Lung (tissue), 13 donors: ENCODE results near the gene FLNA. TPM values are rescaled to one million over a fixed set of nuclear protein-coding genes. Genes with fewer than 3 reads are reported as not detected.

ENCODE experiments used
- ATAC-seq: fragments of 200-7000 bp; cut with Tn5 transposase; one replicate; pipeline ENCODE4 v1.9.1; 2020; ENCODE audit warnings: moderate number of reproducible peaks; ENCODE audit not compliant: insufficient read depth, low FRiP score
- DNase-seq, 3 donors: peaks; one replicate each; pipeline ENCODE4 v3.0.0-alpha.2; 2013 to 2017
- H3K27ac ChIP-seq, 2 donors: one replicate each; pipeline ENCODE4 v1.5.1; 2013; ENCODE audit warnings: mild to moderate bottlenecking in 2 of 2, moderate library complexity in 2 of 2, control low read depth in 1 of 2, inconsistent platforms in 1 of 2, low read depth in 1 of 2, low read length in 1 of 2
- H3K27me3 ChIP-seq, 3 donors: one replicate each; pipeline ENCODE4 v1.5.1; 2013; ENCODE audit warnings: low read length in 2 of 3; ENCODE audit not compliant: control insufficient read depth in 3 of 3, insufficient read depth in 3 of 3
- H3K36me3 ChIP-seq, 4 donors: one replicate each; pipeline ENCODE4 v1.5.1; 2013; ENCODE audit warnings: low read length in 4 of 4, mild to moderate bottlenecking in 1 of 4, moderate library complexity in 1 of 4; ENCODE audit not compliant: control insufficient read depth in 4 of 4, insufficient read depth in 4 of 4
- H3K4me1 ChIP-seq, 5 donors: one replicate each; pipeline ENCODE4 v1.5.1; 2013; ENCODE audit warnings: low read length in 5 of 5, mild to moderate bottlenecking in 2 of 5, moderate library complexity in 1 of 5; ENCODE audit not compliant: control insufficient read depth in 5 of 5, insufficient read depth in 5 of 5
- H3K4me3 ChIP-seq: one replicate; pipeline ENCODE4 v1.5.1; 2013; ENCODE audit warnings: mild to moderate bottlenecking, control low read depth, moderate library complexity
- H3K9ac ChIP-seq, 2 donors: one replicate each; pipeline ENCODE4 v1.5.1; 2013; ENCODE audit warnings: low read length in 2 of 2, control low read depth in 1 of 2; ENCODE audit not compliant: insufficient read depth in 1 of 2
- H3K9me3 ChIP-seq, 4 donors: one replicate each; pipeline ENCODE4 v1.5.1; 2013; ENCODE audit warnings: low read length in 3 of 4, mild to moderate bottlenecking in 1 of 4, moderate library complexity in 1 of 4; ENCODE audit not compliant: control insufficient read depth in 4 of 4, insufficient read depth in 3 of 4
- WGBS, 2 donors: extraction: QIAGEN DNeasy Blood & Tissue Kit; methylation state at CpG; one replicate each; pipeline ENCODE4 v1.1.7; 2013; 5-methylcytosine and 5-hydroxymethylcytosine counted together
- polyA plus RNA-seq, 2 donors: library from polyadenylated mRNA; stranded (reverse); fragments of 200-250 nt; gene quantifications; one replicate each; pipeline ENCODE4 v1.2.1, GENCODE V29; 2013
- small RNA-seq: library from RNA; depleted of rRNA; stranded (forward); fragments of <200 nt; gene quantifications from one replicate; pipeline ENCODE3, GENCODE V24; 2014; ENCODE audit warnings: low replicate concordance
- total RNA-seq, 2 donors: library from RNA; depleted of rRNA in 1 of 2; stranded (reverse); fragments of >200 nt in 1 of 2; gene quantifications; one replicate each; pipeline ENCODE4 v1.2.1, GENCODE V29; 2014 to 2021
- TF ChIP-seq, protein P1 (sequence below): IDR thresholded peaks from 2 replicates; pipeline ENCODE4 v1.5.1; 2012; ENCODE audit warnings: mild to moderate bottlenecking; ENCODE audit errors: control extremely low read depth, extremely low read depth
- donor health status: control.
- donor health status: control.
- donor health status: Bipolar disorder and iron deficiency.
- donor health status: healthy.
- donor health status: DM: yes; HTN: yes; CAD: no.

The FLNA gene
- total and polyA plus RNA-seq, 4 donors, result 602 to 1,802 (median 714) TPM

DNA sequence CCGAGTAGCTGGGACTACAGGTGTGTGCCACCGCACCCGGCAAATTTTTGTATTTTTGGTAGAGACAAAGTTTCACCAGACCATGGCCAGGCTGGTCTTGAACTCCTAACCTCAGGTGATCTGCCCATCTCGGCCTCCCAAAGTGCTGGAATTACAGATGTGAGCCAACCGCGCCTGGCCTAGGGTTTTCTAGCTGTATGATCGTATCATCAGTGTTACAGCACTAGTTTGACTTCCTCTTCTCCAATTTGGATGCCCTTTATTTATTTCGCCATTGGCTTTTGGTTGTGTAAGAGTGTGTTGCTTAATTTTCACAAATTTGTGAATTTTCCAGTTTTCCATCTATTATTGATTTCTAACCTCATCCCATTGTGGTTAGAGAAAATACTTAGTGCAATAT, 73.6 kb downstream of the FLNA start:
- TF ChIP-seq, protein P1, sequence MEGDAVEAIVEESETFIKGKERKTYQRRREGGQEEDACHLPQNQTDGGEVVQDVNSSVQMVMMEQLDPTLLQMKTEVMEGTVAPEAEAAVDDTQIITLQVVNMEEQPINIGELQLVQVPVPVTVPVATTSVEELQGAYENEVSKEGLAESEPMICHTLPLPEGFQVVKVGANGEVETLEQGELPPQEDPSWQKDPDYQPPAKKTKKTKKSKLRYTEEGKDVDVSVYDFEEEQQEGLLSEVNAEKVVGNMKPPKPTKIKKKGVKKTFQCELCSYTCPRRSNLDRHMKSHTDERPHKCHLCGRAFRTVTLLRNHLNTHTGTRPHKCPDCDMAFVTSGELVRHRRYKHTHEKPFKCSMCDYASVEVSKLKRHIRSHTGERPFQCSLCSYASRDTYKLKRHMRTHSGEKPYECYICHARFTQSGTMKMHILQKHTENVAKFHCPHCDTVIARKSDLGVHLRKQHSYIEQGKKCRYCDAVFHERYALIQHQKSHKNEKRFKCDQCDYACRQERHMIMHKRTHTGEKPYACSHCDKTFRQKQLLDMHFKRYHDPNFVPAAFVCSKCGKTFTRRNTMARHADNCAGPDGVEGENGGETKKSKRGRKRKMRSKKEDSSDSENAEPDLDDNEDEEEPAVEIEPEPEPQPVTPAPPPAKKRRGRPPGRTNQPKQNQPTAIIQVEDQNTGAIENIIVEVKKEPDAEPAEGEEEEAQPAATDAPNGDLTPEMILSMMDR, result no peak
- H3K27me3 ChIP-seq, result no peaks in the 10 kb centered on the region
- no peaks in the 10 kb centered on the region for H3K4me1 ChIP-seq
- H3K9ac ChIP-seq, result no peak overlapping the region
- no peak overlapping the region for H3K27ac ChIP-seq
- no peak for ATAC-seq
- no peaks in the 10 kb centered on the region for H3K36me3 ChIP-seq
- DNase-seq, result no peak
- peaks cover 0 to 5% (median 0%) of the 10 kb centered on the region in 4 donors for H3K9me3 ChIP-seq
- no peak overlapping the region for H3K4me3 ChIP-seq
- WGBS, 2 donors, result 78 to 84% methylated on average over 8 of the region's 8 CpGs

Small RNA genes lying within 50 kb of the gene (small RNA-seq; reads per million reads assigned to genes)
- gene SNORA70, result not detected

Other genes with a start within 250 kb of the FLNA start
- gene OPN1LW, start 230.4 kb downstream of the FLNA start, total RNA-seq, result not detected
- gene OPN1LW, start 230.4 kb downstream of the FLNA start, polyA plus RNA-seq, result not detected
- not detected for gene OPN1MW, start 192.0 kb downstream of the FLNA start, total RNA-seq
- not detected for gene OPN1MW, start 192.0 kb downstream of the FLNA start, polyA plus RNA-seq
- gene OPN1MW2, start 154.9 kb downstream of the FLNA start, total RNA-seq, result not detected
- not detected for gene OPN1MW2, start 154.9 kb downstream of the FLNA start, polyA plus RNA-seq
- not detected for gene OPN1MW3, start 117.1 kb downstream of the FLNA start, total RNA-seq
- gene OPN1MW3, start 117.1 kb downstream of the FLNA start, polyA plus RNA-seq, result not detected
- gene TEX28, start 79.5 kb downstream of the FLNA start, total RNA-seq, result not detected
- gene TEX28, start 79.5 kb downstream of the FLNA start, polyA plus RNA-seq, result under 1 TPM in 1 of 2 donors, not detected in 1; 0.02 TPM
- gene TKTL1, start 78.8 kb downstream of the FLNA start, total RNA-seq, result 1 to 10 TPM in 1 of 2 donors, under 1 TPM in 1; 0.18 to 1.5 TPM
- under 1 TPM in 1 of 2 donors, not detected in 1; 0.54 TPM for gene TKTL1, start 78.8 kb downstream of the FLNA start, polyA plus RNA-seq
- 10 to 100 TPM; 33.0 to 66.9 TPM for gene EMD, start 4.7 kb upstream of the FLNA start, total RNA-seq
- gene EMD, start 4.7 kb upstream of the FLNA start, polyA plus RNA-seq, result 100 to 1,000 TPM in 1 of 2 donors, 10 to 100 TPM in 1; 82.7 to 108 TPM
- gene RPL10, start 23.7 kb upstream of the FLNA start, total RNA-seq, result 1,000 to 10,000 TPM; 2,479 to 3,133 TPM
- gene RPL10, start 23.7 kb upstream of the FLNA start, polyA plus RNA-seq, result 1,000 to 10,000 TPM; 4,111 to 4,258 TPM
- 10 to 100 TPM; 12.5 to 41.0 TPM for gene DNASE1L1, start 34.6 kb upstream of the FLNA start, total RNA-seq
- gene DNASE1L1, start 34.6 kb upstream of the FLNA start, polyA plus RNA-seq, result 10 to 100 TPM; 28.2 to 52.3 TPM
- 10 to 100 TPM; 28.4 to 48.9 TPM for gene TAFAZZIN, start 36.9 kb upstream of the FLNA start, total RNA-seq
- 10 to 100 TPM; 39.7 to 61.2 TPM for gene TAFAZZIN, start 36.9 kb upstream of the FLNA start, polyA plus RNA-seq
- gene ATP6AP1, start 54.0 kb upstream of the FLNA start, total RNA-seq, result 100 to 1,000 TPM in 1 of 2 donors, 10 to 100 TPM in 1; 73.7 to 142 TPM
- 100 to 1,000 TPM in 1 of 2 donors, 10 to 100 TPM in 1; 84.1 to 220 TPM for gene ATP6AP1, start 54.0 kb upstream of the FLNA start, polyA plus RNA-seq
- gene GDI1, start 62.5 kb upstream of the FLNA start, total RNA-seq, result 100 to 1,000 TPM in 1 of 2 donors, 10 to 100 TPM in 1; 64.0 to 116 TPM
- gene GDI1, start 62.5 kb upstream of the FLNA start, polyA plus RNA-seq, result 100 to 1,000 TPM; 116 to 130 TPM
- gene FAM50A, start 69.5 kb upstream of the FLNA start, total RNA-seq, result 10 to 100 TPM; 23.4 to 74.4 TPM
- 100 to 1,000 TPM; 106 to 202 TPM for gene FAM50A, start 69.5 kb upstream of the FLNA start, polyA plus RNA-seq
- 10 to 100 TPM; 17.3 to 61.1 TPM for gene PLXNA3, start 83.6 kb upstream of the FLNA start, total RNA-seq
- gene PLXNA3, start 83.6 kb upstream of the FLNA start, polyA plus RNA-seq, result 10 to 100 TPM; 10.2 to 16.1 TPM
- gene LAGE3, start 104.6 kb upstream of the FLNA start, total RNA-seq, result 10 to 100 TPM; 10.3 to 26.4 TPM
- 10 to 100 TPM; 21.5 to 32.0 TPM for gene LAGE3, start 104.6 kb upstream of the FLNA start, polyA plus RNA-seq
- 10 to 100 TPM; 22.9 to 38.2 TPM for gene UBL4A, start 112.0 kb upstream of the FLNA start, total RNA-seq
- gene UBL4A, start 112.0 kb upstream of the FLNA start, polyA plus RNA-seq, result 10 to 100 TPM; 21.3 to 39.6 TPM
- 10 to 100 TPM; 11.1 to 30.9 TPM for gene SLC10A3, start 116.0 kb upstream of the FLNA start, total RNA-seq
- gene SLC10A3, start 116.0 kb upstream of the FLNA start, polyA plus RNA-seq, result 10 to 100 TPM; 27.3 to 33.0 TPM
- 10 to 100 TPM; 21.5 to 48.6 TPM for gene FAM3A, start 141.6 kb upstream of the FLNA start, total RNA-seq
- gene FAM3A, start 141.6 kb upstream of the FLNA start, polyA plus RNA-seq, result 10 to 100 TPM; 43.9 to 61.2 TPM
- 100 to 1,000 TPM in 1 of 2 donors, 10 to 100 TPM in 1; 24.3 to 106 TPM for gene G6PD, start 172.2 kb upstream of the FLNA start, total RNA-seq
- 10 to 100 TPM; 55.4 to 75.6 TPM for gene G6PD, start 172.2 kb upstream of the FLNA start, polyA plus RNA-seq
- gene IKBKG, start 173.0 kb upstream of the FLNA start, total RNA-seq, result 10 to 100 TPM; 12.0 to 58.3 TPM
- 10 to 100 TPM; 23.1 to 49.6 TPM for gene IKBKG, start 173.0 kb upstream of the FLNA start, polyA plus RNA-seq
- gene CTAG1A, start 210.5 kb upstream of the FLNA start, total RNA-seq, result not detected
- not detected for gene CTAG1A, start 210.5 kb upstream of the FLNA start, polyA plus RNA-seq
- gene CTAG1B, start 244.6 kb upstream of the FLNA start, total RNA-seq, result not detected
- not detected for gene CTAG1B, start 244.6 kb upstream of the FLNA start, polyA plus RNA-seq